Ascending aorta (tissue), 2 donors: ENCODE data around the gene ADGRB3. TPM values are rescaled to one million over a fixed set of nuclear protein-coding genes. Genes with fewer than 3 reads are reported as not detected.

Experiments used
- DNase-seq, 2 donors: peaks; one replicate each; pipeline ENCODE4 v3.0.0-alpha.2; 2019; ENCODE audit warnings: low spot score in 2 of 2
- H3K27ac ChIP-seq, 2 donors: fragments of 200-600 bp; sonication (generic); one replicate each; pipeline ENCODE4 v1.5.1; 2016 to 2017; ENCODE audit warnings: mild to moderate bottlenecking in 1 of 2
- H3K27me3 ChIP-seq: fragments of 200-600 bp; sonication (generic); one replicate; pipeline ENCODE4 v1.5.1; 2017
- H3K36me3 ChIP-seq, 2 donors: fragments of 200-600 bp; sonication (generic); one replicate each; pipeline ENCODE4 v1.5.1; 2016
- H3K4me1 ChIP-seq, 2 donors: fragments of 200-600 bp; sonication (generic); one replicate each; pipeline ENCODE4 v1.5.1; 2016 to 2017; ENCODE audit warnings: mild to moderate bottlenecking in 1 of 2
- H3K4me3 ChIP-seq, 2 donors: fragments of 200-600 bp; sonication (generic); one replicate each; pipeline ENCODE4 v1.5.1; 2016 to 2017; ENCODE audit warnings: mild to moderate bottlenecking in 1 of 2
- H3K9me3 ChIP-seq, 2 donors: fragments of 200-600 bp; sonication (generic); one replicate each; pipeline ENCODE4 v1.5.1; 2016
- CTCF ChIP-seq, 3 experiments: fragments of 200-600 bp in 2 of 3; fragments of 450-650 bp in 1 of 3; sonication (generic) in 2 of 3; IDR thresholded peaks; one replicate each; pipeline ENCODE4 v1.5.1; 2016 to 2019; ENCODE audit warnings: antibody characterized with exemption in 3 of 3, mild to moderate bottlenecking in 1 of 3, moderate library complexity in 1 of 3
- intact Hi-C: fragments of 100-400 bp; cut with DNase I; formaldehyde crosslinking; loops from one replicate; pipeline ENCODE4 v1.15.1; 2023
- total RNA-seq: library from RNA; depleted of rRNA; stranded (reverse); fragments of >200 nt; gene quantifications from one replicate; pipeline ENCODE4 v1.1.0, GENCODE V29; 2016

Gene ADGRB3
- total RNA-seq, 1 donor from 2014 or later: 4.4 TPM

GRCh38 chr6:69129046-69129445 is 494.0 kb downstream of the ADGRB3 start:
- intact Hi-C loops: no loop called here
- no peaks in the 10 kb centered on the region for H3K4me1 ChIP-seq
- no peaks in the 10 kb centered on the region for H3K27me3 ChIP-seq
- no peak for DNase-seq
- H3K4me3 ChIP-seq: no peak overlapping the region
- no peaks in the 10 kb centered on the region for H3K36me3 ChIP-seq
- TF ChIP-seq CTCF (IDR thresholded peaks at IDR 0.05): no peak
- H3K9me3 ChIP-seq: no peaks in the 10 kb centered on the region
- H3K27ac ChIP-seq: no peak overlapping the region

GRCh38 chr6:69135927-69136326 is 500.8 kb downstream of the ADGRB3 start:
- no peak for DNase-seq
- Histone ChIP-seq H3K36me3 (no peaks in the 10 kb centered on the region), H3K27ac (no peak overlapping the region), H3K27me3 (no peaks in the 10 kb centered on the region), H3K4me3 (peak overlapping the region; percentile 1 to 16), H3K9me3 (no peaks in the 10 kb centered on the region), H3K4me1 (no peaks in the 10 kb centered on the region)
- intact Hi-C loops: no loop called here
- TF ChIP-seq CTCF (IDR thresholded peaks at IDR 0.05): no peak

GRCh38 chr6:69138148-69138547 is 503.1 kb downstream of the ADGRB3 start:
- no peaks in the 10 kb centered on the region for H3K36me3 ChIP-seq
- H3K9me3 ChIP-seq: no peaks in the 10 kb centered on the region
- H3K27ac ChIP-seq: no peak overlapping the region
- intact Hi-C loops: no loop called here
- H3K4me1 ChIP-seq: no peaks in the 10 kb centered on the region
- no peak for TF ChIP-seq CTCF (IDR thresholded peaks at IDR 0.05)
- DNase-seq: no peak
- H3K4me3 ChIP-seq: no peak overlapping the region
- H3K27me3 ChIP-seq: no peaks in the 10 kb centered on the region

GRCh38 chr6:69138893-69139494 is 503.9 kb downstream of the ADGRB3 start:
- no peak for TF ChIP-seq CTCF (IDR thresholded peaks at IDR 0.05)
- no peak for DNase-seq
- H3K36me3 ChIP-seq: no peaks in the 10 kb centered on the region
- no peaks in the 10 kb centered on the region for H3K27me3 ChIP-seq
- no peaks in the 10 kb centered on the region for H3K4me1 ChIP-seq
- H3K4me3 ChIP-seq: no peak overlapping the region
- no peaks in the 10 kb centered on the region for H3K9me3 ChIP-seq
- no peak overlapping the region for H3K27ac ChIP-seq
- intact Hi-C loops: no loop called here

GRCh38 chr6:69145062-69145461 is 510.0 kb downstream of the ADGRB3 start:
- TF ChIP-seq CTCF (IDR thresholded peaks at IDR 0.05): no peak
- Histone ChIP-seq H3K27ac (no peak overlapping the region), H3K9me3 (no peaks in the 10 kb centered on the region), H3K4me1 (no peaks in the 10 kb centered on the region), H3K36me3 (no peaks in the 10 kb centered on the region), H3K4me3 (no peak overlapping the region), H3K27me3 (no peaks in the 10 kb centered on the region)
- intact Hi-C loops: no loop called here
- DNase-seq: no peak

- Histone ChIP-seq H3K27ac (no peak overlapping the region), H3K4me1 (no peaks in the 10 kb centered on the region), H3K27me3 (no peaks in the 10 kb centered on the region), H3K4me3 (no peak overlapping the region), H3K9me3 (no peaks in the 10 kb centered on the region), H3K36me3 (no peaks in the 10 kb centered on the region)
- no peak for DNase-seq
- TF ChIP-seq CTCF (IDR thresholded peaks at IDR 0.05): no peak
- intact Hi-C loops: no loop called here
Measured at GRCh38 chr6:69146385-69146784, 511.3 kb downstream of the ADGRB3 start.
